ENCODE data around the gene ELMO1. TPM values are rescaled to one million over a fixed set of nuclear protein-coding genes. Genes with fewer than 3 reads are reported as not detected.

ELMO1 gene
- total and polyA plus RNA-seq, 2 experiments from 2014 or later = 6.5 to 24.9 TPM

- Mint-ChIP-seq H3K36me3 (ENCODE audit: low read depth) (peaks cover 29% of the 10 kb centered on the region), H3K4me1 (peaks cover 18% of the 10 kb centered on the region), H3K4me3 (no peak overlapping the region), H3K9me3 (peaks cover 23% of the 10 kb centered on the region), H3K27ac (peak overlapping the region; percentile 57; the same call in 1 of the 2 replicates), H3K27me3 (ENCODE audit: insufficient read depth, low read depth, poor library complexity) (no peaks in the 10 kb centered on the region)
- Histone ChIP-seq H3K79me2 (replicated peaks; ENCODE audit: insufficient read depth) (no peaks in the 10 kb centered on the region), H4K20me1 (replicated peaks; ENCODE audit: insufficient read depth) (no peaks in the 10 kb centered on the region), H3K9me2 (ENCODE audit: insufficient read depth) (peaks cover 2% of the 10 kb centered on the region), H3K27me3 (ENCODE audit: insufficient read depth) (no peaks in the 10 kb centered on the region), H3F3A (replicated peaks; ENCODE audit: low read depth) (no peaks in the 10 kb centered on the region), H3K4me3 (no peak overlapping the region), H3K36me3 (ENCODE audit: insufficient read depth) (no peaks in the 10 kb centered on the region), H3K27ac (ENCODE audit: low read depth) (peak overlapping the region; percentile 78), H3K4me1 (ENCODE audit: insufficient read depth) (peaks cover 4% of the 10 kb centered on the region; the same call in 1 of the 2 replicates), H3K4me2 (no peak overlapping the region), H2AFZ (0 out of 2 replicates have a peak overlapping the region, but pooled peaks have one; percentile 21)
- ATAC-seq (peak; percentile 48; the same call in 2 of the 3 replicates), DNase-seq (ENCODE audit: low spot score) (no peak)
- TF ChIP-seq ZNF331 (CRISPR knock-in tag; IDR thresholded peaks at IDR 0.05; ENCODE audit: low read depth) (no peak), ZNF114 (CRISPR knock-in tag; IDR thresholded peaks at IDR 0.05) (no peak), CTCF (conservative IDR thresholded peaks at IDR 0.05; ENCODE audit: low read depth in 2 of 2) (no peak), EZH2phosphoT487 (IDR thresholded peaks at IDR 0.05; ENCODE audit: unreplicated experiment) (no peak), STAT1 (IDR thresholded peaks at IDR 0.05; ENCODE audit: unreplicated experiment) (no peak), JUNB (IDR thresholded peaks at IDR 0.05; ENCODE audit: unreplicated experiment) (no peak), POLR2AphosphoS5 (IDR thresholded peaks at IDR 0.05; ENCODE audit: low read depth) (no peak), NANOG (IDR thresholded peaks at IDR 0.05; ENCODE audit: borderline replicate concordance) (no peak), EZH2 (IDR thresholded peaks at IDR 0.05; ENCODE audit: low read depth, unreplicated experiment) (no peak), CREB1 (CRISPR knock-in tag; IDR thresholded peaks at IDR 0.05; ENCODE audit: low read depth) (no peak)
- TF ChIP-seq, protein P1, sequence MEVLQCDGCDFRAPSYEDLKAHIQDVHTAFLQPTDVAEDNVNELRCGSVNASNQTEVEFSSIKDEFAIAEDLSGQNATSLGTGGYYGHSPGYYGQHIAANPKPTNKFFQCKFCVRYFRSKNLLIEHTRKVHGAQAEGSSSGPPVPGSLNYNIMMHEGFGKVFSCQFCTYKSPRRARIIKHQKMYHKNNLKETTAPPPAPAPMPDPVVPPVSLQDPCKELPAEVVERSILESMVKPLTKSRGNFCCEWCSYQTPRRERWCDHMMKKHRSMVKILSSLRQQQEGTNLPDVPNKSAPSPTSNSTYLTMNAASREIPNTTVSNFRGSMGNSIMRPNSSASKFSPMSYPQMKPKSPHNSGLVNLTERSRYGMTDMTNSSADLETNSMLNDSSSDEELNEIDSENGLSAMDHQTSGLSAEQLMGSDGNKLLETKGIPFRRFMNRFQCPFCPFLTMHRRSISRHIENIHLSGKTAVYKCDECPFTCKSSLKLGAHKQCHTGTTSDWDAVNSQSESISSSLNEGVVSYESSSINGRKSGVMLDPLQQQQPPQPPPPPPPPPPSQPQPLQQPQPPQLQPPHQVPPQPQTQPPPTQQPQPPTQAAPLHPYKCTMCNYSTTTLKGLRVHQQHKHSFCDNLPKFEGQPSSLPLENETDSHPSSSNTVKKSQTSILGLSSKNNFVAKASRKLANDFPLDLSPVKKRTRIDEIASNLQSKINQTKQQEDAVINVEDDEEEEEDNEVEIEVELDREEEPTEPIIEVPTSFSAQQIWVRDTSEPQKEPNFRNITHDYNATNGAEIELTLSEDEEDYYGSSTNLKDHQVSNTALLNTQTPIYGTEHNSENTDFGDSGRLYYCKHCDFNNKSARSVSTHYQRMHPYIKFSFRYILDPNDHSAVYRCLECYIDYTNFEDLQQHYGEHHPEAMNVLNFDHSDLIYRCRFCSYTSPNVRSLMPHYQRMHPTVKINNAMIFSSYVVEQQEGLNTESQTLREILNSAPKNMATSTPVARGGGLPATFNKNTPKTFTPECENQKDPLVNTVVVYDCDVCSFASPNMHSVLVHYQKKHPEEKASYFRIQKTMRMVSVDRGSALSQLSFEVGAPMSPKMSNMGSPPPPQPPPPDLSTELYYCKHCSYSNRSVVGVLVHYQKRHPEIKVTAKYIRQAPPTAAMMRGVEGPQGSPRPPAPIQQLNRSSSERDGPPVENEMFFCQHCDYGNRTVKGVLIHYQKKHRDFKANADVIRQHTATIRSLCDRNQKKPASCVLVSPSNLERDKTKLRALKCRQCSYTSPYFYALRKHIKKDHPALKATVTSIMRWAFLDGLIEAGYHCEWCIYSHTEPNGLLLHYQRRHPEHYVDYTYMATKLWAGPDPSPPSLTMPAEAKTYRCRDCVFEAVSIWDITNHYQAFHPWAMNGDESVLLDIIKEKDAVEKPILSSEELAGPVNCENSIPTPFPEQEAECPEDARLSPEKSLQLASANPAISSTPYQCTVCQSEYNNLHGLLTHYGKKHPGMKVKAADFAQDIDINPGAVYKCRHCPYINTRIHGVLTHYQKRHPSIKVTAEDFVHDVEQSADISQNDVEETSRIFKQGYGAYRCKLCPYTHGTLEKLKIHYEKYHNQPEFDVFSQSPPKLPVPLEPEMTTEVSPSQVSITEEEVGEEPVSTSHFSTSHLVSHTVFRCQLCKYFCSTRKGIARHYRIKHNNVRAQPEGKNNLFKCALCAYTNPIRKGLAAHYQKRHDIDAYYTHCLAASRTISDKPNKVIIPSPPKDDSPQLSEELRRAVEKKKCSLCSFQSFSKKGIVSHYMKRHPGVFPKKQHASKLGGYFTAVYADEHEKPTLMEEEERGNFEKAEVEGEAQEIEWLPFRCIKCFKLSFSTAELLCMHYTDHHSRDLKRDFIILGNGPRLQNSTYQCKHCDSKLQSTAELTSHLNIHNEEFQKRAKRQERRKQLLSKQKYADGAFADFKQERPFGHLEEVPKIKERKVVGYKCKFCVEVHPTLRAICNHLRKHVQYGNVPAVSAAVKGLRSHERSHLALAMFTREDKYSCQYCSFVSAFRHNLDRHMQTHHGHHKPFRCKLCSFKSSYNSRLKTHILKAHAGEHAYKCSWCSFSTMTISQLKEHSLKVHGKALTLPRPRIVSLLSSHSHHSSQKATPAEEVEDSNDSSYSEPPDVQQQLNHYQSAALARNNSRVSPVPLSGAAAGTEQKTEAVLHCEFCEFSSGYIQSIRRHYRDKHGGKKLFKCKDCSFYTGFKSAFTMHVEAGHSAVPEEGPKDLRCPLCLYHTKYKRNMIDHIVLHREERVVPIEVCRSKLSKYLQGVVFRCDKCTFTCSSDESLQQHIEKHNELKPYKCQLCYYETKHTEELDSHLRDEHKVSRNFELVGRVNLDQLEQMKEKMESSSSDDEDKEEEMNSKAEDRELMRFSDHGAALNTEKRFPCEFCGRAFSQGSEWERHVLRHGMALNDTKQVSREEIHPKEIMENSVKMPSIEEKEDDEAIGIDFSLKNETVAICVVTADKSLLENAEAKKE (CRISPR knock-in tag; IDR thresholded peaks at IDR 0.05) = no peak
- TF ChIP-seq, protein P2, sequence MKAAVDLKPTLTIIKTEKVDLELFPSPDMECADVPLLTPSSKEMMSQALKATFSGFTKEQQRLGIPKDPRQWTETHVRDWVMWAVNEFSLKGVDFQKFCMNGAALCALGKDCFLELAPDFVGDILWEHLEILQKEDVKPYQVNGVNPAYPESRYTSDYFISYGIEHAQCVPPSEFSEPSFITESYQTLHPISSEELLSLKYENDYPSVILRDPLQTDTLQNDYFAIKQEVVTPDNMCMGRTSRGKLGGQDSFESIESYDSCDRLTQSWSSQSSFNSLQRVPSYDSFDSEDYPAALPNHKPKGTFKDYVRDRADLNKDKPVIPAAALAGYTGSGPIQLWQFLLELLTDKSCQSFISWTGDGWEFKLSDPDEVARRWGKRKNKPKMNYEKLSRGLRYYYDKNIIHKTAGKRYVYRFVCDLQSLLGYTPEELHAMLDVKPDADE (IDR thresholded peaks at IDR 0.05) = no peak
- TF ChIP-seq, protein P3, sequence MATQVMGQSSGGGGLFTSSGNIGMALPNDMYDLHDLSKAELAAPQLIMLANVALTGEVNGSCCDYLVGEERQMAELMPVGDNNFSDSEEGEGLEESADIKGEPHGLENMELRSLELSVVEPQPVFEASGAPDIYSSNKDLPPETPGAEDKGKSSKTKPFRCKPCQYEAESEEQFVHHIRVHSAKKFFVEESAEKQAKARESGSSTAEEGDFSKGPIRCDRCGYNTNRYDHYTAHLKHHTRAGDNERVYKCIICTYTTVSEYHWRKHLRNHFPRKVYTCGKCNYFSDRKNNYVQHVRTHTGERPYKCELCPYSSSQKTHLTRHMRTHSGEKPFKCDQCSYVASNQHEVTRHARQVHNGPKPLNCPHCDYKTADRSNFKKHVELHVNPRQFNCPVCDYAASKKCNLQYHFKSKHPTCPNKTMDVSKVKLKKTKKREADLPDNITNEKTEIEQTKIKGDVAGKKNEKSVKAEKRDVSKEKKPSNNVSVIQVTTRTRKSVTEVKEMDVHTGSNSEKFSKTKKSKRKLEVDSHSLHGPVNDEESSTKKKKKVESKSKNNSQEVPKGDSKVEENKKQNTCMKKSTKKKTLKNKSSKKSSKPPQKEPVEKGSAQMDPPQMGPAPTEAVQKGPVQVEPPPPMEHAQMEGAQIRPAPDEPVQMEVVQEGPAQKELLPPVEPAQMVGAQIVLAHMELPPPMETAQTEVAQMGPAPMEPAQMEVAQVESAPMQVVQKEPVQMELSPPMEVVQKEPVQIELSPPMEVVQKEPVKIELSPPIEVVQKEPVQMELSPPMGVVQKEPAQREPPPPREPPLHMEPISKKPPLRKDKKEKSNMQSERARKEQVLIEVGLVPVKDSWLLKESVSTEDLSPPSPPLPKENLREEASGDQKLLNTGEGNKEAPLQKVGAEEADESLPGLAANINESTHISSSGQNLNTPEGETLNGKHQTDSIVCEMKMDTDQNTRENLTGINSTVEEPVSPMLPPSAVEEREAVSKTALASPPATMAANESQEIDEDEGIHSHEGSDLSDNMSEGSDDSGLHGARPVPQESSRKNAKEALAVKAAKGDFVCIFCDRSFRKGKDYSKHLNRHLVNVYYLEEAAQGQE (IDR thresholded peaks at IDR 0.05; ENCODE audit: unreplicated experiment) = no peak
Measured at GRCh38 chr7:37118004-37118403, 330.7 kb downstream of the ELMO1 start.

All from GM23338 (cell line).